GM10847 (cell line): ENCODE data around the gene PJA2.

Experiments
- POLR2A ChIP-seq: IDR thresholded peaks from 2 replicates; pipeline ENCODE4 v1.6.1; 2011; ENCODE audit not compliant: insufficient read length; ENCODE audit errors: extremely low read depth

PJA2 gene

GRCh38 chr5:109334056-109334455 is 75.7 kb downstream of the PJA2 start:
- TF ChIP-seq POLR2A = no peak

GRCh38 chr5:109329333-109330237 is 80.2 kb downstream of the PJA2 start:
- no peak for TF ChIP-seq POLR2A

- TF ChIP-seq POLR2A = no peak
Measured at GRCh38 chr5:109328626-109329025, 81.1 kb downstream of the PJA2 start.

GRCh38 chr5:109327570-109327969 is 82.2 kb downstream of the PJA2 start:
- TF ChIP-seq POLR2A = no peak

GRCh38 chr5:109326919-109327318 is 82.9 kb downstream of the PJA2 start:
- TF ChIP-seq POLR2A = no peak

- no peak for TF ChIP-seq POLR2A
Measured at GRCh38 chr5:109325456-109325855, 84.3 kb downstream of the PJA2 start.

GRCh38 chr5:109324931-109325330 is 84.8 kb downstream of the PJA2 start:
- no peak for TF ChIP-seq POLR2A

GRCh38 chr5:109324351-109324750 is 85.4 kb downstream of the PJA2 start:
- no peak for TF ChIP-seq POLR2A

- TF ChIP-seq POLR2A = no peak
Measured at GRCh38 chr5:109322694-109323093, 87.1 kb downstream of the PJA2 start.

- TF ChIP-seq POLR2A = no peak
Measured at GRCh38 chr5:109319351-109319750, 90.4 kb downstream of the PJA2 start.

GRCh38 chr5:109318455-109319108 is 91.2 kb downstream of the PJA2 start:
- TF ChIP-seq POLR2A = no peak

GRCh38 chr5:109316634-109317033 is 93.1 kb downstream of the PJA2 start:
- no peak for TF ChIP-seq POLR2A

GRCh38 chr5:109315245-109315644 is 94.5 kb downstream of the PJA2 start:
- TF ChIP-seq POLR2A = no peak

GRCh38 chr5:109313127-109313526 is 96.6 kb downstream of the PJA2 start:
- TF ChIP-seq POLR2A = no peak

GRCh38 chr5:109312695-109313094 is 97.1 kb downstream of the PJA2 start:
- TF ChIP-seq POLR2A = no peak

- no peak for TF ChIP-seq POLR2A
Measured at GRCh38 chr5:109310315-109310714, 99.5 kb downstream of the PJA2 start.
